Inflammatory macrophage (primary cell): ENCODE measurements around the gene LCN12.

Experiments
- DNase-seq, 2 donors: peaks; one replicate each; pipeline ENCODE4 v3.0.0-alpha.2; 2020 to 2022
- total RNA-seq, 18 experiments: gene quantifications; one replicate each; lab custom pipeline; 2026; ENCODE audit warnings: mixed read lengths in 6 of 18, inconsistent platforms in 2 of 18; lab: John Stamatoyannopoulos, UW

Gene LCN12
- 0 to 0.61 (median 0.19) reads per million in 18 experiments for total RNA-seq

DNA sequence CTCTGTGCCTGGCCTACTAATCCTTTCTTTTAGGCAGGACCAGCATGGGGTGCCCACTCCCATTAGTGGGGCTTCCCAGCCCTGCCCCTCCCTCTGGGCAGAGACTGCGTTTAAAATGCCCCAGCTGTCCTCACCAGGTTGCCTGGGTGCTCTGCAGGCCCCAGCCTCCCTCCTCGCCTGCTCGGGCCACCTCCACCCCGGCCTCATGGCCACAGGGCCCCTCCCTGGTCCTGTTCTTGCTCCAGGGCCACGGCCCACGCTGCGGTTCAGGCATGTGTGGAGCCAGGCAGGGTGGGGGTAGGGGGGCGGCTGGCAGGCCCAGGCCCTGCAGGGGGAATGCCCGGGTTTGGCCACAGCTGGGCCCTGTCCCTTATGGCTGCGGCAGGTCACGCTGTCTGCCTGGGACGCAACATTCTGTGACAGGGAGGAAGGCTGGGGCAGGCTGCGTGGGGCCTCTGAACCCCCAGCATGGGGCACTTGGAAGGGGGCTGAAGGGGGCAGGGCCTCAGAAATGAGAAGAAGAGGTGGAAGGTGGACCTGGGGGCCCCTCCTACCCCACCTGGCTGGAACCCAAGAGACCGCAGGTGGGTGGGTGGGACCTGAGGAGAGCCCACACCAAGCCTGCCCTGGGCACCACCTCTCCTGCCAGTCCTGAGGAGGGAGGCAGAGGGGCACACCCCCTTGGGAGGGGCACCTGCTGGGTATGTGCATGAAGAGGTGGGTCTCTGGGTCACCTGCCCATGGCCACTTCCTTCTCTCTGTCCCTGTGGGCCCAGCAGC is at the start of gene LCN12:
LCN12 (plus strand) TSS at position 733 of the 780 bp plus-strand sequence. CDS start 55 bp downstream, outside the sequence.
- no peak for DNase-seq

DNA sequence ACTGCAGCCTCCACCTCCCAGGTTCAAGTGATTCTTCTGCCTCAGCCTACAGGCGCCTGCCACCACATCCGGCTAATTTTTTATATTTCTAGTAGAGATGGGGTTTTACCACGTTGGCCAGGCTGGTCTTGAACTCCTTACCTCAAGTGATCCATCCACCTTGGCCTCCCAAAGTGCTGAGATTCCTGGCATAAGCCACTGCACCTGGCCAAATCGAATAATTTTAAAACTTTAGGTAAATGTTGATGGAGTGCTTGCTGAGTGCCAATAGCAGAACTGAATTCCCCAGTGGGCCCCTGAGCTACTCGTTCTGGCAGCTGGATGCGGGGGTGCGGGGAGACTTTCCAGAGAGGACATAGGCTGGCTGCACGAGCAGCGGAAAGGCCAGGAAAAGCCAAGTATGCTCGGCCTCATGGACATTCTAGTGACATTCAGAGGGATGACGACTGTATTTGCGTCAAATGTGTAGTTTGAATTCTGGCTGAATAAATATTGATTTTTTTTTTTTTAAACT is 49.0 kb upstream of the LCN12 start:
- no peak for DNase-seq

DNA sequence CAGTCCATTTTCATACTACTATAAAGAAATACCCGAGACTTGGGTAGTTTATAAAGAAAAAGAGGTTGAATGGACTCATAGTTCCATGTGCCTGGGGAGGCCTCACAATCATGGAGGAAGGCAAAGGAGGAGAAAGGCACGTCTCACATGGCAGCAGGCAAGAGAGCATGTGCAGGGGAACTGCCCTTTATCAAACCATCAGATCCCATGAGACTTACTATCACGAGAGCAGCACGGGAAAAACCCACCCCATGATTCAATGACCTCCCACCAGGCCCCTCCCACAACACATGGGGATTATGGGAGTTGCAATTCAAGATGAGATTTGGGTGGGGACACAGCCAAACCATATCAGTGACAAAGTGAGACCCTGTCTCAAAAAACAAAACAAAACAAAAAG is 45.8 kb upstream of the LCN12 start:
- no peak for DNase-seq

- no peak for DNase-seq
Observed at GRCh38 chr9:136907011-136907914, 44.8 kb upstream of the LCN12 start.

GRCh38 chr9:136910197-136910900 is 41.7 kb upstream of the LCN12 start:
- no peak for DNase-seq

DNA sequence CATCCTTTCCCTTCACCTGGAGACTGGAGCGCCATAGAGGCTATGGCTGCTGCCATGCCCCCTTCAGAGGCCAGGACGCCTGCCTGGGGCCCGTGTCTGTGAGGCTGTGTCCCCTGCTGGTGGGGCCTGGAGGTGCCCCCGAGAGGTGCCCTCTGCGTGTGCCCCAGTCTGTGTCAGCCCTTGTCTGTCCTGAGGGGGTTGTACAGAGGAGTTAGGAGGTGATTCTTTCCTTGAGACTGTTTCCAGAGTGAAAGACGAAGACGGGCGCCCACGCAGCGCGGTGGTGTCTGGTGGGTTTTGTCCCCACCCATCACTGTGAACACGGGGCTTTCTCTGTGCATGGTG is 41.2 kb upstream of the LCN12 start:
- DNase-seq = no peak

- DNase-seq = no peak
Observed at GRCh38 chr9:136913701-136914438, 38.2 kb upstream of the LCN12 start.

DNA sequence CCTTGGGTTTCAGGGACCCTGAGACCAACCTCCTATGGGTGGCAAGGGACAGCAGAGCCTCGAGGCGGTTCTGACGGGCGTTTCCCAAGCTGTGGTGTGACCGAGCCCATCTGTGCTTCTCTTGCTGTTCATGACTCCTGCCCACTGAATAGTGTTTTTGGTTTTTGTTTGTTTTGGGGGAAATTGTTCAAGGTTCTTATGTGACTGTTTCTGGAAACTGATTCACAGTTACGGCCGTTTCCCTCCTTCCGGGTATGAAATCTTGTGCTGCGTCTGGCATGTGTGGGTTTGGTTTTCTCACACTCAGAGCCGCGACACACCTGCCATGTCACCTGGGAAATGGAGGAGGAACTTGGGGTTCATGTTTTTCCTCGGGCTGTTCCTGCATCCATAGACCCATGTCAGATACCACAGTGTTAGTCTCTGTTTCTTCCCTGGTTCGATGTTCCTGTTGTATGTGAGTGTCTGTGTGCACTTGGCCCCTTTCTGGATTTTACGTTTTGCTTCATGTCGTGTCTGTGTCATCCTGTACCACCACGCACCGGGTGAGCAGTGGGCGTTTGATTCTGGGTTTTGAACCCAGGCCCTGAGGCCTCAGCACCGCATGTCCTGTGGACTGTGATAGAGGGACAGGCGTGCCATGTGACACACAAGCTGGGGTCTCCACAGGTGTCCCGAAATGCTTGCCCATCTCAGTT is 36.3 kb upstream of the LCN12 start:
- DNase-seq = no peak

GRCh38 chr9:136916330-136917184 is 35.5 kb upstream of the LCN12 start:
- no peak for DNase-seq

- DNase-seq = no peak
Observed at GRCh38 chr9:136917902-136918301, 34.2 kb upstream of the LCN12 start.

DNA sequence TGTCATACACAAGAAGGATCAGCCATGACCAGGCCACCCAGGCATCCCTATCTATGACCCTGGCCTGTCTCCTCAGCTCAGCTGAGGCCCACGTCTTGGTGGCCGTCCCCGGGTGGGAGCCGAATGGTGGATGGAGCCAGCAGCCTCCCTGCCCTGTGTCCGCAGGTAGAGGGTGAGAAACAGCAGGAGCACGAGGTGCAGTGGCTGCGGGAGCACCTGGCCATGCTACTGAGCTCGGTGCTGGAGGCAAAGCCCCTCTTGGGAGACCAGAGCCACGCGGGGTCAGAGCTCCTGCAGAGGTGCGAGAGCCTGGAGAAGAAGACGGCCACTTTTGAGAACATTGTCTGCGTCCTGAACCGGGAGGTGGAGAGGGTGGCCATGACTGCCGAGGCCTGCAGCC is 32.0 kb upstream of the LCN12 start:
- no peak for DNase-seq

GRCh38 chr9:136920734-136921231 is 31.3 kb upstream of the LCN12 start:
- no peak for DNase-seq

GRCh38 chr9:136921307-136921706 is 30.8 kb upstream of the LCN12 start:
- DNase-seq = no peak

DNA sequence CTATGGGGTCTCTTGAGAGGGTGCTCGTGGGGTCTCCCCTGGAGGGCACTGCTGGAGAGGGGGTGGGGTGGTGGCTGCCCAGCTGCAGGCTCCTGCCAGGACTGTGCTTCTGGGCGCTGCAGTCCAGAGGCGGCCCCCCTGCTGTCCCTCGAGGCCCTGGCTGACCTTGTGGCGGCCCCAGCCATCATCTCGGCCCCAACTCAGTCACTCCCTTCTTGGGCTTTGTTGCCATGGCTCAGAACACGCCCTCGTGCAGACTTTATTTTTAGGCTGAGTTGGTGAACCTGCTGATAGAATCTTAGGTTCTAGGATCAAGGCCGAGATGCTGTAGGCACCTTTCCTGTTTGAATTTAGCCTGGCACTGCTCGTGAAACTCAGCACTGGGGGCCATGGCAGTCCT is 30.4 kb upstream of the LCN12 start:
- DNase-seq = no peak

DNA sequence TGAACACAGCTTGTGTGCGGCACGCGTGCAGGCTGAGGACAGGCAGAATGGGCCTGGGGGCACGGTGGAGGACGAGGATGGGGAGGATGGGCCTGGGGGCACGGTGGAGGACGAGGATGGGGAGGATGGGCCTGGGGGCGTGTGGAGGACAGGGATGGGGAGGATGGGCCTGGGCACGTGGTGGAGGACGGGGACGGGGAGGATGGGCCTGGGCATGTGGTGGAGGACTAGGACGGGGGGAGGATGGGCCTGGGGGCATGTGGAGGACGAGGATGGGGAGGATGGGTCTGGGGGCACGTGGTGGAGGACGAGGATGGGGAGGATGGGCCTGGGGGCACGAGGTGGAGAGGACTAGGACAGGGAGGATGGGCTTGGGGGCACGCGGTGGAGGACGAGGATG is 29.5 kb upstream of the LCN12 start:
- no peak for DNase-seq

- DNase-seq = no peak
Observed at GRCh38 chr9:136923881-136924280, 28.2 kb upstream of the LCN12 start.

DNA sequence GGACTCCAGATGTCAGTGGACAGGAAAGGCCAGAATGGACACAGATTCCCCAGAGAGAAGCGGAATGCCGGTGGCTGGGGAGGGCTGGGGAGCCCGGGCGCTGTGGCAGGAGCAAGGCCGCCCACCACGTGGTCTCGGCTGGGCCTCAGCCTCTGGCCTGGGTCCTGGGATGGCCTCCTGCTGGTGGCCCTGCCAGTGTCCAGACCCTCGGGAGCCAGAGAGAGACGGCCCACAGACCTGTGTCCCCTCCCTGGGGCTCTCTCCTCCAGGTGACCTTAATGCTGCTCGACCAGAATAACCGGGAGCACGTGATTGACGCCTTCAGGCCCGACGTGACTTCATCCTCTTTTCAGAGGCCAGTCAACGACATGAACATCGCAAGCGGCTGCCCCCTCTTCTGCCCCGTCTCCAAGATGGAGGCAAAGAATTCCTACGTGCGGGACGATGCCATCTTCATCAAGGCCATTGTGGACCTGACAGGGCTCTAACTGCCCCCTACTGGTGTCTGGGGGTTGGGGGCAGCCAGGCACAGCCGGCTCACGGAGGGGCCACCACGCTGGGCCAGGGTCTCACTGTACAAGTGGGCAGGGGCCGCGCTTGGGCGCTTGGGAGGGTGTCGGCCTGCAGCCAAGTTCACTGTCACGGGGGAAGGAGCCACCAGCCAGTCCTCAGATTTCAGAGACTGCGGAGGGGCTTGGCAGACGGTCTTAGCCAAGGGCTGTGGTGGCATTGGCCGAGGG is 26.5 kb upstream of the LCN12 start:
- no peak for DNase-seq

GRCh38 chr9:136926154-136926704 is 25.8 kb upstream of the LCN12 start:
- DNase-seq = no peak

DNA sequence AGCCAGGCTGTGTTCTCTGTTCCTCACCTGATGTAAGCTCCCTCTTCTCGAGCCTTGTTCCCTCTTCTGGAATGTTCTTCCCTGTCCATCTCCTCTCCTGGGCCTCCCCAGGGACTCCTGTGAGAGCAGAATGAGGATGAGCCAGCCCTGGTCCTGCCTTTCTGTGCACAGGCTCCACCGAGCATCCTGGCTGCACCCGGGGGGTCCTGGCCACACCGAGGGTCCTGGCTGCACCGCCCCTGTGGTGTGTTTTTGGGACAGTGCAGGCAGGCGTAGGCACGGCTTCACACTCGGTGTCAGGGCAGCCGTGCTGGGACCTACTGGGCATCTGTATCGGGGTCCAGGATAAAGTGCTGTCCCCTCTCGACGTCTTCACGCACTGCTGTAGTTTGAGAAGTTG is 25.3 kb upstream of the LCN12 start:
- no peak for DNase-seq
